ENCODE measurements around the gene PEMT. TPM values are rescaled to one million over a fixed set of nuclear protein-coding genes. Genes with fewer than 3 reads are reported as not detected.
"Not testable (repeated sequence)": the region's sequence is repeated elsewhere in the genome, so short reads cannot be mapped to it uniquely, and the experiment has no call there.

The PEMT gene
- total RNA-seq, 1 donor from 2014 or later = 12.2 TPM

- peaks cover 8% of the 10 kb centered on the region for H3K27me3 Mint-ChIP-seq
- peaks cover 19% of the 10 kb centered on the region for H3K4me1 Mint-ChIP-seq
- peaks cover 47% of the 10 kb centered on the region for H3K36me3 Mint-ChIP-seq (ENCODE audit: low read depth)
- H3K9me3 Mint-ChIP-seq = no peaks in the 10 kb centered on the region
- no peak overlapping the region for H3K27ac Mint-ChIP-seq
- no peak for DNase-seq
- ChIA-PET POLR2A (no interaction called here), CTCF (interaction anchor here (1.1 kb wide), 1 partner anchor 150 kb away, joined by 3 read pairs; no protein-coding TSS in a partner anchor)
- intact Hi-C loops (cut with micrococcal nuclease) = loop anchor here (10.0 kb wide), 1 partner anchor 73 kb away; no protein-coding TSS in a partner anchor
- H3K4me3 Mint-ChIP-seq = no peak overlapping the region
- ATAC-seq (ENCODE audit: low read depth) = no peak
- TF ChIP-seq CTCF (IDR thresholded peaks at IDR 0.05) = no peak
Measured at GRCh38 chr17:17491546-17491988, 99.9 kb downstream of the PEMT start.

GRCh38 chr17:17491031-17491471 lies 100.5 kb downstream of the PEMT start:
- ATAC-seq (ENCODE audit: low read depth) (no peak), DNase-seq (no peak)
- POLR2A ChIA-PET = no interaction called here
- Mint-ChIP-seq H3K4me1 (peaks cover 19% of the 10 kb centered on the region), H3K27ac (no peak overlapping the region), H3K4me3 (no peak overlapping the region), H3K27me3 (peaks cover 8% of the 10 kb centered on the region), H3K36me3 (ENCODE audit: low read depth) (peaks cover 47% of the 10 kb centered on the region), H3K9me3 (no peaks in the 10 kb centered on the region)
- CTCF ChIA-PET = interaction anchor here (1.1 kb wide), 1 partner anchor 150 kb away, joined by 3 read pairs; no protein-coding TSS in a partner anchor
- intact Hi-C loops (cut with micrococcal nuclease) = loop anchor here (10.0 kb wide), 1 partner anchor 74 kb away; no protein-coding TSS in a partner anchor
- TF ChIP-seq CTCF (IDR thresholded peaks at IDR 0.05) = no peak

- no peak for TF ChIP-seq CTCF (IDR thresholded peaks at IDR 0.05)
- H3K36me3 Mint-ChIP-seq (ENCODE audit: low read depth) = peaks cover 57% of the 10 kb centered on the region
- DNase-seq = no peak
- peaks cover 9% of the 10 kb centered on the region for H3K4me1 Mint-ChIP-seq
- ATAC-seq (ENCODE audit: low read depth) = no peak
- H3K9me3 Mint-ChIP-seq = no peaks in the 10 kb centered on the region
- ChIA-PET POLR2A (no interaction called here), CTCF (no interaction called here)
- no peaks in the 10 kb centered on the region for H3K27me3 Mint-ChIP-seq
- intact Hi-C loops (cut with micrococcal nuclease) = no loop called here
- H3K4me3 Mint-ChIP-seq = no peak overlapping the region
- no peak overlapping the region for H3K27ac Mint-ChIP-seq
Measured at GRCh38 chr17:17487998-17488397, 103.5 kb downstream of the PEMT start.

- ATAC-seq (ENCODE audit: low read depth); H3K4me3 Mint-ChIP-seq; H3K27me3 Mint-ChIP-seq; POLR2A ChIA-PET; H3K27ac Mint-ChIP-seq; intact Hi-C loops (cut with micrococcal nuclease); H3K9me3 Mint-ChIP-seq; CTCF ChIA-PET; DNase-seq: not testable (repeated sequence)
- Mint-ChIP-seq H3K4me1 (peaks cover 14% of the 10 kb centered on the region), H3K36me3 (ENCODE audit: low read depth) (peaks cover 46% of the 10 kb centered on the region)
Measured at GRCh38 chr17:17486416-17486815, 105.1 kb downstream of the PEMT start.

- intact Hi-C loops (cut with micrococcal nuclease) = no loop called here
- Mint-ChIP-seq H3K4me3 (no peak overlapping the region), H3K27me3 (no peaks in the 10 kb centered on the region), H3K4me1 (peaks cover 20% of the 10 kb centered on the region), H3K27ac (no peak overlapping the region), H3K9me3 (no peaks in the 10 kb centered on the region), H3K36me3 (ENCODE audit: low read depth) (peaks cover 48% of the 10 kb centered on the region)
- POLR2A ChIA-PET = no interaction called here
- ATAC-seq (ENCODE audit: low read depth) = no peak
- TF ChIP-seq CTCF (IDR thresholded peaks at IDR 0.05) = no peak
- no peak for DNase-seq
- CTCF ChIA-PET = no interaction called here
Measured at GRCh38 chr17:17485420-17485819, 106.1 kb downstream of the PEMT start.

GRCh38 chr17:17484451-17484899 lies 107.0 kb downstream of the PEMT start:
- DNase-seq (no peak), ATAC-seq (ENCODE audit: low read depth) (no peak)
- Mint-ChIP-seq H3K27me3 (no peaks in the 10 kb centered on the region), H3K27ac (no peak overlapping the region), H3K9me3 (no peaks in the 10 kb centered on the region), H3K36me3 (ENCODE audit: low read depth) (peaks cover 49% of the 10 kb centered on the region), H3K4me1 (peaks cover 23% of the 10 kb centered on the region), H3K4me3 (no peak overlapping the region)
- ChIA-PET POLR2A (no interaction called here), CTCF (no interaction called here)
- intact Hi-C loops (cut with micrococcal nuclease) = no loop called here
- no peak for TF ChIP-seq CTCF (IDR thresholded peaks at IDR 0.05)

All from activated B cell treated with CpG ODN at 0.5 μM for 24 hours (primary cell).